OCI-LY7 (cell line): Measurements from ENCODE around the gene CAMP. TPM values are rescaled to one million over a fixed set of nuclear protein-coding genes. Genes with fewer than 3 reads are reported as not detected.

Experiments
- BruUV-seq: library from RNA; stranded (reverse); fragments of 400-500 nt; replicated peaks from 2 replicates; lab custom pipeline; 2021; lab: Mats Ljungman, UMichigan
- CTCF ChIA-PET: fragments of 300-600 bp; sonication (Branson Sonifier 250); formaldehyde crosslinking; loops from one replicate; lab custom pipeline; 2022; ENCODE audit warnings: antibody characterized with exemption; ENCODE audit not compliant: unreplicated experiment; lab: Charles Lee
- POLR2A ChIA-PET: fragments of 300-600 bp; sonication (Branson Sonifier 250); formaldehyde crosslinking; loops from one replicate; lab custom pipeline; 2022; ENCODE audit warnings: antibody characterized with exemption; lab: Charles Lee
- DNase-seq: peaks from one replicate; pipeline ENCODE4 v3.0.0-alpha.2; 2015; ENCODE audit warnings: low spot score
- H2AFZ ChIP-seq: fragments of 200-600 bp; sonication (generic), shearing (Covaris generic); 2 replicates; pipeline ENCODE4 v1.6.1; 2014; ENCODE audit warnings: mild to moderate bottlenecking, antibody characterized with exemption, low read length, moderate library complexity
- H3K27ac ChIP-seq: fragments of 200-600 bp; sonication (generic); 2 replicates; pipeline ENCODE4 v1.5.1; 2014; ENCODE audit warnings: mixed run types, low read depth, mild to moderate bottlenecking, moderate library complexity, low read length, inconsistent platforms; ENCODE audit not compliant: poor library complexity, severe bottlenecking
- H3K36me3 ChIP-seq: fragments of 200-600 bp; sonication (generic); 2 replicates; pipeline ENCODE4 v1.6.1; 2014; ENCODE audit warnings: mild to moderate bottlenecking, antibody characterized with exemption, low read length, moderate library complexity, mixed read lengths; ENCODE audit not compliant: insufficient read depth
- H3K4me1 ChIP-seq: fragments of 200-600 bp; sonication (generic); 2 replicates; pipeline ENCODE4 v1.5.1; 2014; ENCODE audit warnings: mild to moderate bottlenecking, low read length; ENCODE audit not compliant: insufficient read depth, poor library complexity, severe bottlenecking
- H3K4me2 ChIP-seq: fragments of 200-600 bp; sonication (generic); 2 replicates; pipeline ENCODE4 v1.6.1; 2014; ENCODE audit warnings: mild to moderate bottlenecking, low read length
- H3K4me3 ChIP-seq: fragments of 200-600 bp; sonication (generic); 2 replicates; pipeline ENCODE4 v1.5.1; 2014; ENCODE audit warnings: mild to moderate bottlenecking, low read depth, low read length; ENCODE audit not compliant: poor library complexity, severe bottlenecking
- H3K79me2 ChIP-seq: fragments of 200-600 bp; sonication (generic); 2 replicates; pipeline ENCODE4 v1.6.1; 2016; ENCODE audit warnings: low read depth, mild to moderate bottlenecking, low read length, moderate library complexity, mixed read lengths; ENCODE audit not compliant: insufficient read depth
- H3K9me2 ChIP-seq: fragments of 200-600 bp; sonication (generic); 2 replicates; pipeline ENCODE4 v1.6.1; 2016; ENCODE audit warnings: mild to moderate bottlenecking, low read length, mixed read lengths; ENCODE audit not compliant: insufficient read depth
- H3K9me3 ChIP-seq: fragments of 200-600 bp; sonication (generic); 2 replicates; pipeline ENCODE4 v1.6.1; 2014; ENCODE audit warnings: mild to moderate bottlenecking, mixed run types, low read length, mixed read lengths
- H4K20me1 ChIP-seq: fragments of 200-600 bp; sonication (generic); 2 replicates; pipeline ENCODE4 v1.6.1; 2014; ENCODE audit warnings: mild to moderate bottlenecking, antibody characterized with exemption, low read length, moderate library complexity, mixed read lengths; ENCODE audit not compliant: insufficient read depth
- CTCF ChIP-seq: fragments of 200-600 bp; sonication (generic); conservative IDR thresholded peaks from 2 replicates; pipeline ENCODE4 v1.5.1; 2014; ENCODE audit warnings: mild to moderate bottlenecking, antibody characterized with exemption, low read length, moderate library complexity, mixed read lengths
- EZH2phosphoT487 ChIP-seq: fragments of 200-600 bp; sonication (generic); IDR thresholded peaks from 2 replicates; pipeline ENCODE4 v1.6.1; 2018; ENCODE audit warnings: low read depth, borderline replicate concordance, mild to moderate bottlenecking, mixed run types, antibody characterized with exemption, low read length, moderate library complexity, mixed read lengths
- intact Hi-C: fragments of 100-400 bp; cut with micrococcal nuclease; formaldehyde crosslinking; loops from one replicate; pipeline ENCODE4 v1.10.0; 2022; ENCODE audit not compliant: unreplicated experiment
- total RNA-seq, 2 experiments: library from RNA; depleted of rRNA in 1 of 2; stranded (reverse); fragments of >200 nt in 1 of 2; shearing (Covaris generic) in 1 of 2; gene quantifications; 2 replicates each; pipeline ENCODE4 v1.2.3, GENCODE V29; 2014 to 2022

The CAMP gene
- total RNA-seq, 2 experiments from 2014 or later = 18.2 to 56.8 TPM

- H3K9me3 ChIP-seq = no peaks in the 10 kb centered on the region
- no peaks in the 10 kb centered on the region for H3K9me2 ChIP-seq
- no peaks in the 10 kb centered on the region for H4K20me1 ChIP-seq
- ChIA-PET CTCF (interaction anchor here (0.8 to 2.0 kb wide), 5 partner anchors 29 to 242 kb away, joined by 3 to 14 read pairs (median 4); partner anchors contain the start of gene CAMP), POLR2A (interaction anchor here (0.6 to 1.7 kb wide), 5 partner anchors 46 to 647 kb away, joined by 3 to 8 read pairs (median 6); partner anchors contain the start of gene ZNF589)
- peak; percentile 70 for DNase-seq
- H3K79me2 ChIP-seq = no peaks in the 10 kb centered on the region
- peak overlapping the region; percentile 18 for H3K4me2 ChIP-seq
- H3K4me1 ChIP-seq = peaks cover 15% of the 10 kb centered on the region
- no peak overlapping the region for H3K4me3 ChIP-seq
- TF ChIP-seq EZH2phosphoT487 (no peak), CTCF (peak; percentile 99)
- H3K36me3 ChIP-seq = no peaks in the 10 kb centered on the region
- BruUV-seq = no TSS peak
- H2AFZ ChIP-seq = 0 out of 2 replicates have a peak overlapping the region, but pooled peaks have one; percentile 17
- H3K27ac ChIP-seq = no peak overlapping the region
- intact Hi-C loops = loop anchor here (1.0 kb wide), 3 partner anchors 28 to 242 kb away; no protein-coding TSS in a partner anchor
Measured at GRCh38 chr3:48194446-48195071, 28.7 kb upstream of the CAMP start.

GRCh38 chr3:48196611-48197010 is 26.7 kb upstream of the CAMP start:
- intact Hi-C loops = no loop called here
- no peaks in the 10 kb centered on the region for H3K36me3 ChIP-seq
- H4K20me1 ChIP-seq = no peaks in the 10 kb centered on the region
- TF ChIP-seq CTCF (no peak), EZH2phosphoT487 (no peak)
- ChIA-PET POLR2A (no interaction called here), CTCF (no interaction called here)
- H3K4me2 ChIP-seq = no peak overlapping the region
- H3K9me3 ChIP-seq = no peaks in the 10 kb centered on the region
- peaks cover 13% of the 10 kb centered on the region for H3K4me1 ChIP-seq
- no peaks in the 10 kb centered on the region for H3K9me2 ChIP-seq
- H2AFZ ChIP-seq = peak overlapping the region; percentile 8; the same call in 1 of the 2 replicates
- BruUV-seq = no TSS peak
- DNase-seq = no peak
- no peak overlapping the region for H3K4me3 ChIP-seq
- no peak overlapping the region for H3K27ac ChIP-seq
- no peaks in the 10 kb centered on the region for H3K79me2 ChIP-seq

GRCh38 chr3:48199117-48199516 is 24.2 kb upstream of the CAMP start:
- ChIA-PET POLR2A (interaction anchor here (0.6 to 1.2 kb wide), 2 partner anchors 26 to 712 kb away, joined by 3 to 4 read pairs; no protein-coding TSS in a partner anchor), CTCF (interaction anchor here (1.0 kb wide), 1 partner anchor 25 kb away, joined by 3 read pairs; no protein-coding TSS in a partner anchor)
- DNase-seq = no peak
- Histone ChIP-seq H3K4me1 (peaks cover 13% of the 10 kb centered on the region), H3K79me2 (no peaks in the 10 kb centered on the region), H3K9me3 (no peaks in the 10 kb centered on the region), H3K4me2 (no peak overlapping the region), H2AFZ (no peak overlapping the region), H3K36me3 (no peaks in the 10 kb centered on the region), H3K4me3 (no peak overlapping the region), H4K20me1 (no peaks in the 10 kb centered on the region), H3K27ac (no peak overlapping the region), H3K9me2 (no peaks in the 10 kb centered on the region)
- intact Hi-C loops = no loop called here
- BruUV-seq = no TSS peak
- no peak for TF ChIP-seq EZH2phosphoT487
- TF ChIP-seq CTCF = no peak
